Urinary bladder (tissue), 4 donors: ENCODE measurements around the gene MRTFB. TPM values are rescaled to one million over a fixed set of nuclear protein-coding genes. Genes with fewer than 3 reads are reported as not detected.

Experiments used
- DNase-seq: peaks from one replicate; pipeline ENCODE4 v3.0.0-alpha.2; 2015; ENCODE audit errors: extremely low spot score
- H3K27ac ChIP-seq: one replicate; pipeline ENCODE4 v1.5.1; 2013; ENCODE audit warnings: low read depth, mild to moderate bottlenecking, moderate library complexity
- H3K36me3 ChIP-seq: one replicate; pipeline ENCODE4 v1.6.1; 2013; ENCODE audit warnings: mild to moderate bottlenecking, moderate library complexity; ENCODE audit not compliant: insufficient read depth
- H3K4me1 ChIP-seq: one replicate; pipeline ENCODE4 v1.6.1; 2013; ENCODE audit warnings: mild to moderate bottlenecking, moderate library complexity; ENCODE audit not compliant: insufficient read depth
- H3K4me3 ChIP-seq: one replicate; pipeline ENCODE4 v1.5.1; 2013; ENCODE audit warnings: low read depth, low read length
- WGBS: extraction: QIAGEN DNeasy Blood & Tissue Kit; methylation state at CpG from one replicate; pipeline ENCODE4 v1.1.7; 2013; 5-methylcytosine and 5-hydroxymethylcytosine counted together
- polyA plus RNA-seq: library from polyadenylated mRNA; stranded (reverse); fragments of 200-250 nt; gene quantifications from one replicate; pipeline ENCODE4 v1.2.3, GENCODE V29; 2013
- total RNA-seq: library from RNA; depleted of rRNA; stranded (reverse); fragments of >200 nt; gene quantifications from one replicate; pipeline ENCODE4 v1.2.3, GENCODE V29; 2014
- donor health status: healthy with polysubstance abuse.
- donor health status: healthy.

Gene MRTFB
- total and polyA plus RNA-seq, 2 donors, result 18.9 to 42.8 TPM

DNA sequence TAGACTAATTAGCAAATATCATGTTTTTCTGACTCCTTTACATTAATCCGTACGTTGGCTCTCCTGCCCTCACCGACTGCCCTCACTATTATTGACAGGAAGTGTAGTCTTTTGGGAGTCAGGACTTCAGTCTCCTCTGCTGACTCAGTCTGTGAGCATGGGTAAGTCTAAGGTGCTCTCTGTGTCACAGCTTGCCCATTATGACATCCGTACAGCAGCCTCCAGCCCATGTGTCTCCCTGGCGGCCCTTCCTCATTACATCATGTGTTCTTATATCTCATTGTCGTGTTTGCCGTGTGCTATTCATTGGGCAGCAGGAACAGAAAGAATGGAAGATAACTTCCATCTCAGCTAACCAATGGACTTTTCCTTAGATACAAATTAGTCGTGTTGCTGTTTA, 77.5 kb downstream of the MRTFB start:
- no peaks in the 10 kb centered on the region for H3K36me3 ChIP-seq
- WGBS, result 86% methylated on average over 8 of the region's 8 CpGs
- no peak for DNase-seq
- H3K4me3 ChIP-seq, result no peak overlapping the region
- H3K27ac ChIP-seq, result no peak overlapping the region
- peaks cover 1% of the 10 kb centered on the region for H3K4me1 ChIP-seq

DNA sequence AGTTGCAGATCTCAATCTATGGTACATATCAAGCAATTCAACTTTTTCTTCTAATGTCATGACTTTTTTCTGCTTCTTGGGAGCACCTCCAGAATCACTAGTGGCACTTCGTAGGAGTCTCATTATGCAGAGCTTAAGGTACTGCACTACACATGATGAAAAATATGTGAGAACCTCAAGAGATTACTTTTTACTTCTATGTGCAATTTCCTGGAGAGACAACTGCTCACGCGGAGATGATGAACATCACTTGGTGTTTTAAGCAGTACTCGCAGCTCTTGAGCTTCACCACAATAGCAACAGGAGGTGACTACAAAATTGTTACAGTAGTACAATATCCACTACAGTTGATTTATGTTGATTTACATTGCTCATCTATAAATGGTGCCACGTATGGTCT, 79.7 kb downstream of the MRTFB start:
- Histone ChIP-seq H3K4me3 (no peak overlapping the region), H3K4me1 (peaks cover 1% of the 10 kb centered on the region), H3K27ac (no peak overlapping the region), H3K36me3 (no peaks in the 10 kb centered on the region)
- WGBS, result 93% methylated on average over 5 of the region's 5 CpGs
- DNase-seq, result no peak

DNA sequence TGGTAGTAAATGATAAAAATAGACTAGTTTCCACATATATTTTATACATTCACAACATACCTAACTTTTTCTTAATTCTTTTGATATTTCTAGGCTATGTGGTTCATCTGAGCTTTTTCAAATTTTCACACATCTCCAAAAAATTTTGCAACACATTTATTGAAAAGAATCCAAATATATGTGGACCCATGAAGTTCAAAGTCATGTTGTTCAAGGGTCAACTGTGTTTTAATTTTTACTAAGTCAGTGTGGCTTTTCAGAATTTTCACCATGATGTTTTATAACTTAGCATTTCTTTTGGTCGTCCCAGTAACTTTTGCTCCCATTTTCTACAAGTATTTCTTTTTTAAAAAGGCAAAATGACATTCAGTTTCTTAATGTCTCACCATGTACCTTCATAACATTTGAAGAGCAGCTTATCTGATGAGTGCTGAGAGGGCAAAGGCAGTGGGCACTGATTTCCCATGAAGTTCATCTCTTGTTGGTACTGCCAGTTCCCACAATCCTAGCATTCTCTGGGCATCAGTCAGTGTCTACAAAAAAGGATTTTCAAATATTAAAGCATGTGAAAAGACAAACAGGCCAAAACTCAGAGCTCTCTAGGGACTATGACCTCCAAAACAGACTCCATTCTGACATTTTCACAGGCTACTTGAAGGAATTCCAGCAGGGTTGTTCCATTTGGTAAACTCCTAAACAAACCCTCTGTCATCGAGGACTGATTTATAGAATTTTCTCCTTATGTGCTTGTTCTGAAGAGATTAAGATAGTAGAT, 80.3 kb downstream of the MRTFB start:
- no peak overlapping the region for H3K27ac ChIP-seq
- WGBS, result 57% methylated on average over 2 of the region's 2 CpGs
- H3K4me3 ChIP-seq, result no peak overlapping the region
- H3K36me3 ChIP-seq, result no peaks in the 10 kb centered on the region
- H3K4me1 ChIP-seq, result peaks cover 1% of the 10 kb centered on the region
- no peak for DNase-seq

DNA sequence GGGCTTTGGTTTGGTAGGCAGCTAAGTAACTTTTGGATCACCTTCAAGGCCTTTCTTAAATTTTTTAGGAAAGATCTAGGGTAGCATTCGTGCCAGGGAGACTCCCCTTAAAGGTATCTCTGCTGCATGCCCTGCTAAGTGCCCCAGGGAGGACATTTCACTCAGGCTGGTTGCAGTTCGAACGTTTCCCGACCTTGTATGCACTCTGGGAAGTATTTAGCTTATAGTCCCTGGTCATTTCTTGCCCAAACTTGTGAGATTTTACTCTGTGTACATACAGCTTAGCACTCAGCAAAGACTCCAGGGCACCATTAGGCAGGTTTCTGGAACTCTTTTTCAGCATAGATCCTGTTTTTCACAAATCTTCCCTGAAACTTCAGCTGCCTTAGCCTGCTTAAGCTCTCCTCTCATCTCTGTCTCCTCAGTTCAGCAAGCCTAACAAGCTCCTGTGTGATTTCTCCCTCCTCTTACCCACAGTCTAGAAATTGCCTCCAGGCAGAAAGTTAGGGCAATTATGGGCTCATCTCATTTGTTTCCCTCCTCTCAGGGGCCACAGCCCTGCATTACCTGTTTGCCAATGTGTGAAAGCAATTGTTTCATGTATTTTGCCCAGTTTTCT, 84.6 kb downstream of the MRTFB start:
- Histone ChIP-seq H3K4me3 (no peak overlapping the region), H3K27ac (no peak overlapping the region), H3K4me1 (peaks cover 1% of the 10 kb centered on the region), H3K36me3 (no peaks in the 10 kb centered on the region)
- no peak for DNase-seq
- 76% methylated on average over 4 of the region's 4 CpGs for WGBS

DNA sequence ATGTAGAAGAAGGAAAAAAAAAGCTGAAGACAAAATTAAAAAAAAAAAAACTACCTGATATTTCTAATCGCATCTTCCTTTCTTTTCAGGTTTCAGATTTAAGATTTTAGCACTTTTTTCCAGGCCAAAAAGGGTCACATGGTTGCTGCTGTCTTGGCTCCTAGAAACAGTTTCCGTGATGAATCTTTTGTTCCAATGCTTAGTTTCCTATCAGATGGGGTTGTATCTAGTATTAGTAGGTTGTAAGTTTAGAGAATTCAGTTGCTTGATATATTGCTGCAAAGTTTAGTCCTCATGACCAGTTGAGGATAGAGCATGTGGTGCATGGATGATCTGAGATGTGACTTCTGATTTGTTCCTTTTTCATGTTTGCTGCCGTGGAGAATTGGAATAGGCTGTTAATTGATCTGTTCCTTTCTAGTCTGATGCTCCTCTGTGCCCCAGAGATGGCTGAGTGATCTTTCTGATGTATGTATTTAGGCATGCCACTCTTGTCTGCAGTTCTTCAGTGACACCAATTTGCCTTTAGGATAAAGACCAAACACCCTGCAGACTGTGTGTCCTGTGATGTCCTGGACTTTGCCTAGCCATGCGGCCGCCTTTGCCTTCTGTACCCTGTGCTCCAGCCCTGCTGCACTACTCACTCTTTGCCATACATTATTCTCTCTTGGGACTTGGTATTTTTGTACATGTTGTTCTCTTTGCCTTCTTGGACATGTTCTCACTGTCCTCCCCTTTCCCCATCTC, 94.0 kb downstream of the MRTFB start:
- 80% methylated on average over 5 of the region's 5 CpGs for WGBS
- Histone ChIP-seq H3K4me3 (no peak overlapping the region), H3K27ac (no peak overlapping the region), H3K4me1 (no peaks in the 10 kb centered on the region), H3K36me3 (no peaks in the 10 kb centered on the region)
- DNase-seq, result no peak

DNA sequence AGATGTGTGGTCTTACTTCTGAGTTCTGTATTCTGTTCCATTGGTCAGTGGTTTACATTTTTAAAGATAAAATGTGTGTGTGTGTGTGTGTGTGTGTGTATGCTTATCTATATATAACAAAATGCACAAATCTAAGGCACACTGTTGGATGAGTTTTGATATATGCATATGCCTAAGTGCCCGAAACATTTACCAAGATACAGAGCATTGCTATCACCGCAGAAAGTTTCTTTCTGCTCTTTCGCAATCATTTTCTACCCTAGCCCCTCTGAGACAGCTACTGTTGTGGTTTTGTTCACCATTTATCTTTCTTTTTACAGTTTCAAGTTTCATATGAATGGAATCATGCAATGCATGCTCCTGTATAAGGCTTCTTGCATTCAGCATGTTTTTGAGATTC, 97.0 kb downstream of the MRTFB start:
- no peaks in the 10 kb centered on the region for H3K36me3 ChIP-seq
- no peak for DNase-seq
- 90% methylated on average over 3 of the region's 3 CpGs for WGBS

DNA sequence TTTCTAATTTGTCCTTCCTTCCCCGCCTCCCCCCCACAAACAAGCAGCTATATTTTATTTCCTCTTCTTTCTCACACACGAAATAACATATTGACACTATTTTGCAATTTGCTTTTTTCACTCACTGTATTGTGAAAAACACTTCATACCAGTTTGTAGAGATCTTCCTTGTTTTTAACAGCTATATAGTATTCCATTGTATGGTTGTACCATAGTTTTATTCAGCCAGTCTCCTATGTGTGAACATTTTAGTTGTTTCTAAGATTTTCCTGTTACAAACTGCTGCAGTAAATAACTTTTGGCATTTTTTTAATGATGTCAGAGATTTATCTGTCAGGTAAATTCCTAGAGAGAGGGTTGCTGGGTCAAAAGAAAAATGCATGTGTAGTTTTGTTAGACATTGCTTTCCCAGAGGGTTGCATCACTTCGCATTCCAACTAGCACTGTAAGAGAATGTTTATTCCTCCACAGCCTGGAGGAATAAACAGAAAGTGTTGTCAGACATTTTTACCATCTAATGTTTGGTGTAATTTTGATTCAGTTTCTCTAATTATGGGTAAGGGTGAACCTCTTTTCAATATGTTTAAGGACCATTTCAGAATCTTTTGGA, 101.2 kb downstream of the MRTFB start:
- WGBS, result 92% methylated on average over 3 of the region's 3 CpGs
- no peaks in the 10 kb centered on the region for H3K36me3 ChIP-seq
- H3K4me3 ChIP-seq, result no peak overlapping the region
- no peaks in the 10 kb centered on the region for H3K4me1 ChIP-seq
- no peak overlapping the region for H3K27ac ChIP-seq
- DNase-seq, result no peak

More for the DNA sequence above, 97.0 kb downstream of the MRTFB start:
- H3K4me1 ChIP-seq, result no peaks in the 10 kb centered on the region
- H3K27ac ChIP-seq, result no peak overlapping the region
- H3K4me3 ChIP-seq, result no peak overlapping the region

DNA sequence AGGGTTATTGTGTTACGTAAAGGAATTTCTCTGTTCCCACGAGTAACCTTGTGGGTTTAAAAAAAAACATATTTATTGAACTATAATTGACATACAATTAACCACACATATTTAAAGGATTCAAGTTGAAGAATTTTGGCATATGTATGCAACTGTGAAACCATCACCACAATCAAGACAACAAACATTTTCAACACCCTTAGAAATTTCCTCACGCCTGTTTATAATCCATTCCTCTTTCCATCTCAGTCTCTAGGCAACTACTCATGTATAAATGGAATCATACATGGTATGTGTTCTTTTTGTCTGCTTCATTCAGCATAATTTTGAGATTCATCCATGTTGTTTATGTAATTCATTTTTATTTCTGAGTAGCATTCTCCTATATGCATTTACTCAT, 104.0 kb downstream of the MRTFB start:
- Histone ChIP-seq H3K4me1 (no peaks in the 10 kb centered on the region), H3K36me3 (no peaks in the 10 kb centered on the region), H3K27ac (no peak overlapping the region), H3K4me3 (no peak overlapping the region)
- no peak for DNase-seq
- 96% methylated on average over 3 of the region's 3 CpGs for WGBS

DNA sequence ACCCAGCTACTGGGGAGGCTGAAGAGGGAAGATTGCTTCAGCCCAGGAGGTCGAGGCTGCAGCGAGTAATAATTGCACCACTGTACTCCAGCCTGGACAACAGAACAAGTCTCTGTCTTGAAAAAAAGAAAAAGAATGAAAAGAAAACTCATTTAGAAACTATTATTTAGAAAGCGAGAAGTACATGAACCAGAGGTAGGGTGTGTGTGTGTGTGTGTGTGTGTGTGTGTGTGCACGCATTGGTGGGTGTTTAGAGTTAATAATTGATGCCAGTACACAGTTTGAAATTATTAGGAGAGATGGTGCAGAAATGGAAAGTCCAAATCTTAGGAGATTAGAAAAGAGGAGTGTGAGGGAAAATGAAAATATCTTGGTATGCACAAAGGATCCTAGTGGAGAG, 106.6 kb downstream of the MRTFB start:
- 96% methylated on average over 4 of the region's 4 CpGs for WGBS
- Histone ChIP-seq H3K4me1 (no peaks in the 10 kb centered on the region), H3K27ac (no peak overlapping the region), H3K4me3 (no peak overlapping the region), H3K36me3 (no peaks in the 10 kb centered on the region)
- DNase-seq, result no peak

DNA sequence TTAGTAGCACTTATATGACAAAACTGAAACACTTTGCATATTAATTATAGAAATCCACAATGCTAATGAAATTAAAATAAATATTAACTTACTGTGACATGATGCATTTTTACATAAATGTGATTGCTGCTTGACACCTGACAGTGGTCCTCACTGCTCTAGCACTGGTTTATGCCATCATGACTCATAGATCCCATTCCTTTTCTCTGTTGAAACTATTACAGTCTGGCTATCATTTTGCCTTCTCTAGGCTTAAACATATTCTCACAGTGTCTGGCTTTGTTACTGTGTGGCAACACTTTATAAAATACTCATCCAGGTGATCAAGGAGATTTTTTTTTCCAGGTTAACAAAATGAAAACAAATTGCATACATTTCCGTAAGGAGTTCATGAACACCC, 108.0 kb downstream of the MRTFB start:
- no peak for DNase-seq
- H3K36me3 ChIP-seq, result no peaks in the 10 kb centered on the region
- WGBS, result 99% methylated on average over 1 of the region's 1 CpG
- no peaks in the 10 kb centered on the region for H3K4me1 ChIP-seq
- no peak overlapping the region for H3K4me3 ChIP-seq
- H3K27ac ChIP-seq, result peak overlapping the region; percentile 10

DNA sequence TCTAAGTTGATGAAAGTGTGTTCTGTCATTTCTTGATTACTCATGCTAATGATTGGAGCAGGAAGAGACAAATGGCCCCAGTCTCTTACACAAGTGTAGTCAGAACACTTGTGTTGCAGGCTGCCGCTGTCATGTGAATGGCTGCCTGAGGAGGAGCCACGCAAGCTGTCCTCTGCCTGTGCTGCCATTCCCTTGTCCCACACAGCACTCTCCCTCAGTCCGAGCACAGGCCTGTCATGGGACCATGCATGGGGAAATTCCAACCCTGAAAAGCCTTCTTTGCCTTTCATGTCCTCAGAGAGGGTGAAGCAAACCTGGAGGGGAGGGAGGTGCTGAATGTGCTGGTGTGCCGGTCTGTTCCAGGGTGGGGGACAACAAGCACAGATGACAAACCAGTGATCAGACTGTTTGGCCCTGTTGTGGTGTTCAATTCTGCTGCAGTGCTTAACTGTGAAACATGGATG, 109.4 kb downstream of the MRTFB start:
- Histone ChIP-seq H3K27ac (no peak overlapping the region), H3K36me3 (no peaks in the 10 kb centered on the region), H3K4me1 (no peaks in the 10 kb centered on the region), H3K4me3 (no peak overlapping the region)
- DNase-seq, result no peak
- WGBS, result 94% methylated on average over 4 of the region's 4 CpGs

DNA sequence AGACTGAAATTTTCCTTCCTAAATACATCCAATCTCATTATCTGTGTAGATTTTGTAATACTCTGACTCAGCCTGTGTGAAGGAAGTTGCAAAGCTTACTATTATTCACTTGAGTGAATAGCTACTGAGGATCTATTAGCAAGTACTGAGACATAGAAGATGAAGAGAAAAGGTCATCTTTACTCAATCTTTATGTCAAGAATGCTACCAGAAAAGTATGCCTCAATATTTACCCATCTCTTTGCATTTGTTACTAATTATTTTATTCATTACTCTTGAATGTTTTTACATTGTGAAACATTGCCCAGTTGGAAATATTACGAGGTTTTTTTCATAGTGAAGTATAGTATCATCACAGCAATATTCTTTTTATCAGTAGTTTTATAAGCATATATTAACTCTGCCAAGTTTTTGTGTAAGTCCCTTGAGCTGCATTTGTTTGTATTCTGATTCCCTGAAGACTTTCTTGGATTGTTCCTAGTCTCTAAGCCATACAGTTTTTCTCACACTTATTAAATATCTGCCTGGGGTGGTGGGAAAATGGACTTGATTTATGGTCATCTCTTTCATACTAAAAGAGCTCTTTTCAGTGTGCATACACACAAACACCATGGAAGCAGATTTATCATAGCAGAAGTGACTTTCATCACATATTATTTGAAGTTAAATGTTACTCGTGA, 110.4 kb downstream of the MRTFB start:
- WGBS, result 38% methylated on average over 2 of the region's 2 CpGs
- Histone ChIP-seq H3K4me3 (no peak overlapping the region), H3K27ac (no peak overlapping the region), H3K36me3 (no peaks in the 10 kb centered on the region), H3K4me1 (no peaks in the 10 kb centered on the region)
- DNase-seq, result no peak

DNA sequence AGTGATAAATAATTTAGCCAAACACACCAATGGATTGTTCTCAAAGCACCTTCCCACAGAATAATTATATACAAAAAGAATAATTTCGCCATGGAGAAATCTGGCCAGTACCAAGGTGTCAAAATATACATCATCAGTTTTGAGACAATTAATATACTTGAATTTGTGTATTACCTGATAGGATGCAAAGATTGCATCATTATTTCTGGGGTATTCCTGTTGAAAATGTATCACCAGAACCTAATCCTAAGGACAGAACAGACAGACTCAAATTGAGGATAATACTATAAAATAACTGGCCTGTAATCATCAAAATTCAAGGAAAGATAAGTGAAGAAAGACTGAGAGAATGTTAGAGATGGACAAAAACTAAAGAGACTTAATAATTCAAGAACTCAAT, 111.9 kb downstream of the MRTFB start:
- Histone ChIP-seq H3K4me1 (no peaks in the 10 kb centered on the region), H3K36me3 (no peaks in the 10 kb centered on the region), H3K4me3 (no peak overlapping the region), H3K27ac (no peak overlapping the region)
- no peak for DNase-seq
- 100% methylated on average over 1 of the region's 1 CpG for WGBS
